Omental fat pad (tissue), 4 donors: Measurements from ENCODE around the gene PODXL2. TPM values are rescaled to one million over a fixed set of nuclear protein-coding genes. Genes with fewer than 3 reads are reported as not detected.
"Not testable (repeated sequence)": the region's sequence is repeated elsewhere in the genome, so short reads cannot be mapped to it uniquely, and the experiment has no call there.

ENCODE experiments used
- ATAC-seq: fragments of 150-250 bp; one replicate; pipeline ENCODE4 v1.9.1; 2016; ENCODE audit warnings: mild to moderate bottlenecking, moderate library complexity; ENCODE audit not compliant: low FRiP score
- DNase-seq: peaks from one replicate; pipeline ENCODE4 v3.0.0-alpha.2; 2019; ENCODE audit warnings: low spot score
- CTCF ChIP-seq, 3 donors: fragments of 450-650 bp; IDR thresholded peaks; one replicate each; pipeline ENCODE4 v1.5.1; 2016 to 2017; ENCODE audit warnings: antibody characterized with exemption in 3 of 3, mild to moderate bottlenecking in 3 of 3, moderate library complexity in 2 of 3
- total RNA-seq, 4 donors: library from RNA; depleted of rRNA; stranded (reverse); fragments of >200 nt; gene quantifications; one replicate each; pipeline ENCODE4 v1.1.0, GENCODE V29; 2016

PODXL2 gene
- total RNA-seq, 4 donors from 2014 or later, result 1.7 to 6.3 (median 2.9) TPM

DNA sequence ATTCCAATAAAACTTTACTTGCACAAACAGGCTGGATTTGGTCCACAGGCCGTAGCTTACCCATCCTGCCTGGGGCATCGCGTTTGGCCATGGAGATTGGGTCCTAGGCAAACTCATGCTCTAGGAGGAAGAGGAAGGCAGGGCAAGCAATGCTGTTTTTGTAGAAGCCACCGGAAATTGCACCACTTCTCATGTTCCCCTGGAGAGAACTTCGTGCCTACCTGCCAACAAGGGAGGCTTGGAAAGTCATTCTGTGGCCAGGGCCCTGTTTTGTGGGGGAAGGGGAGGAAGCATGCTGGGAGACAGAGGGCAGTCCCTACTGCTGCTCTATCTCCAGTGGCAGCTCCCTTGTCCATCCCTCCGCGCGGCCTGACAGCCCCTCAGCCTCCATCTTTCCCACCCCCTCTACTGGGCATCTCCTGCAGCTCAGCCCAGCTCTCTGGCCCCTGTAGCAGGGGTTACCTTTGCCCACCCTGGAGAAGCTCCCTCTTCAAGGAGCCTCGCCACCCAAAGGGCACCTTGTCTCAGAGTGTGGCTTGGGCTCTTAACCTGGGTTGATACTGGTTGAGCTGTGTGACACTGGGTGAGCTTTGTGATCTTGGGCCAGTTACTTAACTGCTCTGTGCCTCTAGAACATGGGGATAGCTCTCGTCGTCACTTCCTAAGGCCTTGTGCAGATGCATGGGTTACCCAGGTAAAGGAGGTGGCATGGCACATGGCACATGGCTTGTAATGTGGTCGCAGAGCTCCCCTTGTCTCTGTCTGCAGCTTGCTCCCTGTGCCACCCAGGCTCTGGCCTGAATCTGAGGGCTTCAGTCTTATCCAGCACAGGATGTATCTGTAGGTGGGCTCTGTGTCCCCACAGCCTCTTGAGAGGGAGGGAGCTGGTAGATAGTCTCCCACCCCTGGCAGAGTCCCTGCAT is 49.9 kb downstream of the PODXL2 start:
- ATAC-seq (no peak), DNase-seq (no peak)
- no peak for TF ChIP-seq CTCF (IDR thresholded peaks at IDR 0.05)

- TF ChIP-seq CTCF (IDR thresholded peaks at IDR 0.05), result no peak
- peak; percentile 12 for DNase-seq
- no peak for ATAC-seq
These were observed 50.7 kb downstream of the PODXL2 start for GRCh38 chr3:127679534-127680145.

GRCh38 chr3:127680146-127680661 is 51.2 kb downstream of the PODXL2 start:
- no peak for TF ChIP-seq CTCF (IDR thresholded peaks at IDR 0.05)
- ATAC-seq, result no peak
- DNase-seq, result no peak

GRCh38 chr3:127680798-127681221 is 51.8 kb downstream of the PODXL2 start:
- ATAC-seq (no peak), DNase-seq (peak; percentile 9)
- TF ChIP-seq CTCF (IDR thresholded peaks at IDR 0.05), result no peak

DNA sequence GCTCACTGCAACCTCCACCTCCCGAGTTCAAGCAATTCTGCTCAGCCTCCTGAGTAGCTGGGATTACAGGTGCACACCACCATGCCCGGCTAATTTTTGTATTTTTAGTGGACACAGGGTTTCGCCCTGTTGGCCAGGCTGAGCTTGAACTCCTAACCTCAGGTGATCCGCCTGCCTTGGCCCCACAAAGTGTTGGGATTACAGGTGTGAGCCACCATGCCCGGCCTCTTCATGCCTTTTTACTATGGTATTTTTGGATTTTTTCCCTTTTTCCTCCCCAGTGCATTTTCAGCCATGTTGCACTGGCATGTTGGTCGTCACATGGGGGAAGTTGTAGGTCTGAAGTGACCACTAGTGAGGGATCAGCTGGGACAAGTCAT is 53.2 kb downstream of the PODXL2 start:
- not testable (repeated sequence) for ATAC-seq
- peak; percentile 4 for DNase-seq

DNA sequence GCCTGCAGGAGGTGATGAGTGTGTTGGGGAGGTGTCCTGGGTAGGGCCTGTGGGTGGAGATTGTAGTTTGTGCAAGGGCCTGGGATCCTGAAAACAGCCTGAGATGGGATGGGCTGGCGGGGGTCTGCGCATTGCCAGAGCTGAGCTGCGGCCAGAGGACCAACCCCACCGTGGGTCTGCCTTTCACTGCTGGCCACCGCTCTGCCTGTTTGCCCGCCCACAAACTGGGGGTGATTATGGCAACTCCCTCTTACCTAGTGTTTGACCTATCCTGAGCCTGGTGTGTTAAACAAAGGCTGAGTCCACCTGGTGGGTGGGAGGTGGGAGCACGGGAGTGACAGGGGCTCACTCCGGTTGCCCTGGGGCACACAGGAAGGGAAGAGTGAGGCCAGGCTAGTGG is 53.6 kb downstream of the PODXL2 start:
- TF ChIP-seq CTCF (IDR thresholded peaks at IDR 0.05), result no peak
- no peak for ATAC-seq
- peak; percentile 13 for DNase-seq

DNA sequence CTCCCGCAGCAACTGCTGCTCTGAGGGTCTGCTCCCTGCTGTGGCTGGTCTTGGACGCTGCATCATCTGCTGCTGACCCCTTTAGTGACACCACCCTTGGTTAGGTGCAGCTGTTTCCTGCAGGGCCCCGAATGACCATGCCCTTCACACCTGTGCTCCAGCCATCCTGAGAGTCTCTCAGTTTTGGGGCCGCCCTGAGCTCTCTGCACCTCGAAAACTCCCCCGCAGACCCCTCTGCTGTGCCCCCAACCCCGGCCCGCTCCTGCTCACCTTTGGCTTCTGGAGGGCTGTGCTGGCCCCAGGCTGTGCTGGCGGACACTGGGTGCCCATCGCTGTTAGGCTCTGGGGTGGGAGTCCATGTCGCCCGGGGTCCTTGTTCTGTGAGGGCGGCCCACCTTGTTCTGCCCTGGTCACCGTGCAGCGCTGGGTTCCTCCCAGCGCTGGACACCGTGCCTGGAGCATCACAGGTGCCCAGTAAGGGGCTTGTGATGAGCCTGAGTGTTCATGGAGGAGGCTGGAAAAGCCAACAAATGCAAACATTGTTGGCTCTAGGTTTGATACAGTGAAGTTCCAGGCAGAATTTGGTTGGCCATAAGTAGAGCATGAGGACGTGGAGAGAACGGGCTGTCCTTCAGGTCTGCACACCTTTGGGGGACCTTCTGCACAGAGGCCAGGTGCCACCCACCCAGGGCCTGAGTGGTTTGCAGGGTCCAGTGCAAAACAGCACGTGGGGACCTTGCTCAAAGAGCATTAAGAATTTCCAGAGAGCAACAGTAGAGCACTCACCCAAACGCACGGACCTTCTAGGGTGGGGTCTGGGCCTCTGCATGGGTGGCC is 56.1 kb downstream of the PODXL2 start:
- ATAC-seq (no peak), DNase-seq (no peak)
- TF ChIP-seq CTCF (IDR thresholded peaks at IDR 0.05), result no peak
